H1 (cell line): ENCODE results near the gene RPS19. TPM values are rescaled to one million over a fixed set of nuclear protein-coding genes. Genes with fewer than 3 reads are reported as not detected.
A peak's percentile ranks its signal among the peaks of the same experiment; 100 is the strongest.

Source experiments
- CTCF ChIA-PET: fragments of 300-600 bp; sonication (Branson Sonifier 250); formaldehyde crosslinking; loops from one replicate; lab custom pipeline; 2021; ENCODE audit not compliant: partially characterized antibody; lab: Charles Lee
- POLR2A ChIA-PET: fragments of 300-600 bp; sonication (Branson Sonifier 250); formaldehyde crosslinking; loops from one replicate; lab custom pipeline; 2021; ENCODE audit warnings: inconsistent platforms; ENCODE audit not compliant: partially characterized antibody; lab: Charles Lee
- DNase-seq, 2 experiments: peaks; one replicate each; pipeline versions ENCODE4 v3.0.0 to v3.0.0-alpha.2; 2010 to 2022; ENCODE audit warnings: low spot score in 2 of 2, low read depth in 1 of 2, mixed read lengths in 1 of 2
- FAIRE-seq: peaks from 2 replicates; lab custom pipeline; 2011; peaks lifted over from hg19 to GRCh38; lab: Jason Lieb, UNC
- H2AFZ ChIP-seq: 2 replicates; pipeline ENCODE4 v1.8.1; 2012; ENCODE audit warnings: low read length, inconsistent platforms
- H2AK5ac ChIP-seq: 2 replicates; pipeline ENCODE4 v1.6.1; 2013; ENCODE audit warnings: low read depth, low read length
- H2BK120ac ChIP-seq: replicated peaks from 2 replicates; pipeline ENCODE3; 2013; ENCODE audit warnings: low read depth, low read length, inconsistent platforms
- H2BK12ac ChIP-seq: 2 replicates; pipeline ENCODE4 v1.6.1; 2013; ENCODE audit warnings: low read depth, low read length
- H2BK15ac ChIP-seq: 2 replicates; pipeline ENCODE4 v1.6.1; 2013; ENCODE audit warnings: low read length
- H2BK20ac ChIP-seq: 2 replicates; pipeline ENCODE4 v1.6.1; 2013; ENCODE audit warnings: low read length
- H2BK5ac ChIP-seq: 2 replicates; pipeline ENCODE4 v1.6.1; 2013; ENCODE audit warnings: low read depth, low read length
- H3K14ac ChIP-seq: 2 replicates; pipeline ENCODE4 v1.6.1; 2013; ENCODE audit warnings: inconsistent platforms; ENCODE audit not compliant: insufficient read length
- H3K18ac ChIP-seq: 2 replicates; pipeline ENCODE4 v1.6.1; 2013; ENCODE audit warnings: low read length; ENCODE audit errors: extremely low read depth
- H3K23ac ChIP-seq: 2 replicates; pipeline ENCODE4 v1.6.1; 2013; ENCODE audit warnings: inconsistent platforms; ENCODE audit not compliant: insufficient read length
- H3K23me2 ChIP-seq: 2 replicates; pipeline ENCODE4 v1.6.1; 2013; ENCODE audit warnings: low read depth, low read length
- H3K27ac ChIP-seq: 2 replicates; pipeline ENCODE4 v1.6.1; 2011; ENCODE audit warnings: low read depth, low read length, inconsistent platforms
- H3K27me3 ChIP-seq, 4 experiments: replicated peaks in 1 of 4; 1 replicate in 1 of 4; 2 replicates in 3 of 4; pipeline versions ENCODE4 v1.6.1 to v1.8.1; 2011 to 2013; ENCODE audit warnings: low read length in 3 of 4, mild to moderate bottlenecking in 3 of 4, inconsistent platforms in 2 of 4, mixed read lengths in 2 of 4, moderate library complexity in 1 of 4; ENCODE audit not compliant: control insufficient read depth in 3 of 4, insufficient read depth in 3 of 4; ENCODE audit errors: extremely low read depth in 1 of 4
- H3K36me3 ChIP-seq, 4 experiments: 2 replicates each; pipeline versions ENCODE4 v1.6.1 to v1.8.1; 2011 to 2013; ENCODE audit warnings: mild to moderate bottlenecking in 4 of 4, low read length in 3 of 4, moderate library complexity in 2 of 4, control low read depth in 1 of 4, inconsistent platforms in 1 of 4; ENCODE audit not compliant: insufficient read depth in 4 of 4, control insufficient read depth in 2 of 4
- H3K4ac ChIP-seq: replicated peaks from 2 replicates; pipeline ENCODE3; 2013; ENCODE audit warnings: low read length, low read depth, mixed read lengths, inconsistent platforms; ENCODE audit not compliant: insufficient read length
- H3K4me1 ChIP-seq, 4 experiments: replicated peaks in 1 of 4; 1 replicate in 1 of 4; 2 replicates in 3 of 4; pipeline versions ENCODE4 v1.6.1 to v1.8.1; 2011 to 2013; ENCODE audit warnings: low read length in 3 of 4, inconsistent platforms in 2 of 4, mixed read lengths in 1 of 4; ENCODE audit not compliant: insufficient read depth in 4 of 4, control insufficient read depth in 3 of 4
- H3K4me2 ChIP-seq, 2 experiments: 2 replicates each; pipeline versions ENCODE4 v1.6.1 to v1.8.1; 2011 to 2013; ENCODE audit warnings: low read depth in 2 of 2, low read length in 2 of 2, control low read depth in 1 of 2, inconsistent platforms in 1 of 2, mild to moderate bottlenecking in 1 of 2; ENCODE audit not compliant: insufficient read depth in 1 of 2
- H3K4me3 ChIP-seq, 4 experiments: fragments of 200-600, 300-600 bp in 1 of 4; sonication (generic), shearing (Covaris generic), sonication (Bioruptor Twin) in 1 of 4; 2 replicates each; pipeline versions ENCODE4 v1.5.1 to v1.8.1; 2011 to 2016; ENCODE audit warnings: low read length in 4 of 4, low read depth in 3 of 4, control low read depth in 2 of 4, inconsistent platforms in 2 of 4, mild to moderate bottlenecking in 2 of 4, mixed read lengths in 1 of 4, moderate library complexity in 1 of 4; ENCODE audit not compliant: insufficient read depth in 2 of 4; ENCODE audit errors: extremely low read depth in 1 of 4
- H3K56ac ChIP-seq: replicated peaks from 2 replicates; pipeline ENCODE3; 2013; ENCODE audit warnings: low read depth, mild to moderate bottlenecking, mixed read lengths, low read length, inconsistent platforms; ENCODE audit not compliant: insufficient read length
- H3K79me1 ChIP-seq: 2 replicates; pipeline ENCODE4 v1.6.1; 2013; ENCODE audit warnings: low read depth, low read length, control low read depth
- H3K79me2 ChIP-seq, 2 experiments: 2 replicates each; pipeline versions ENCODE4 v1.6.1 to v1.8.1; 2012 to 2013; ENCODE audit warnings: low read length in 2 of 2, mild to moderate bottlenecking in 2 of 2, inconsistent platforms in 1 of 2; ENCODE audit not compliant: insufficient read depth in 2 of 2, control insufficient read depth in 1 of 2
- H3K9ac ChIP-seq, 4 experiments: replicated peaks in 1 of 4; 1 replicate in 1 of 4; 2 replicates in 3 of 4; pipeline versions ENCODE4 v1.6.1 to v1.8.1; 2011 to 2013; ENCODE audit warnings: low read depth in 3 of 4, low read length in 3 of 4, control low read depth in 2 of 4, mild to moderate bottlenecking in 2 of 4, moderate library complexity in 2 of 4, inconsistent platforms in 1 of 4; ENCODE audit errors: extremely low read depth in 1 of 4
- H3K9me3 ChIP-seq, 2 experiments: 2 replicates each; pipeline versions ENCODE4 v1.6.1 to v1.8.1; 2012 to 2013; ENCODE audit warnings: mild to moderate bottlenecking in 2 of 2, moderate library complexity in 2 of 2, control low read depth in 1 of 2, inconsistent platforms in 1 of 2, low read depth in 1 of 2, low read length in 1 of 2, mixed read lengths in 1 of 2; ENCODE audit not compliant: insufficient read depth in 2 of 2
- H4K20me1 ChIP-seq, 2 experiments: replicated peaks in 1 of 2; 2 replicates each; pipeline versions ENCODE3 to v1.8.1; 2011 to 2013; ENCODE audit warnings: inconsistent platforms in 2 of 2, low read length in 2 of 2, mild to moderate bottlenecking in 1 of 2; ENCODE audit not compliant: insufficient read depth in 2 of 2, control insufficient read depth in 1 of 2
- H4K5ac ChIP-seq: 2 replicates; pipeline ENCODE4 v1.6.1; 2013; ENCODE audit warnings: low read length, low read depth, mixed read lengths, inconsistent platforms; ENCODE audit not compliant: insufficient read length
- H4K8ac ChIP-seq: 2 replicates; pipeline ENCODE4 v1.8.0; 2013; ENCODE audit warnings: mild to moderate bottlenecking, moderate library complexity, low read length, inconsistent platforms; ENCODE audit not compliant: insufficient read depth; ENCODE audit errors: extremely low read depth
- H4K91ac ChIP-seq: replicated peaks from 2 replicates; pipeline ENCODE3; 2013; ENCODE audit warnings: low read length, mixed read lengths, inconsistent platforms; ENCODE audit not compliant: insufficient read length
- CEBPB ChIP-seq: IDR thresholded peaks from 2 replicates; pipeline ENCODE4 v1.6.1; 2012; ENCODE audit warnings: low read depth, low read length
- EP300 ChIP-seq, 2 experiments: IDR thresholded peaks; 1 replicate in 1 of 2; 2 replicates in 1 of 2; pipeline ENCODE4 v1.6.1; 2011 to 2012; ENCODE audit warnings: low read depth in 2 of 2, low read length in 2 of 2, mild to moderate bottlenecking in 2 of 2, borderline replicate concordance in 1 of 2, inconsistent platforms in 1 of 2, moderate library complexity in 1 of 2
- TAF1 ChIP-seq: IDR thresholded peaks from 2 replicates; pipeline ENCODE4 v1.6.1; 2011; ENCODE audit warnings: mild to moderate bottlenecking, low read depth, low read length
- WGBS, 2 experiments: shearing (Covaris generic) in 1 of 2; methylation state at CpG; one replicate each; pipeline versions ENCODE4 v1.1.6 to v1.1.7; 2013 to 2015; ENCODE audit warnings: low lambda C conversion rate in 2 of 2, mixed read lengths in 2 of 2, inconsistent platforms in 1 of 2, low coverage in 1 of 2, missing lambda C conversion rate in 1 of 2; ENCODE audit not compliant: insufficient replicate concordance in 2 of 2, insufficient coverage in 1 of 2, insufficient read length in 1 of 2; ENCODE audit errors: extremely low coverage in 1 of 2, missing lambda C conversion rate in 1 of 2; 5-methylcytosine and 5-hydroxymethylcytosine counted together
- polyA plus RNA-seq, 7 experiments: library from polyadenylated mRNA; depleted of rRNA in 3 of 7; stranded (reverse) in 5 of 7; unstranded in 2 of 7; fragments of >200 nt in 5 of 7; fragments of 200-250 nt in 2 of 7; gene quantifications; 1 replicate in 5 of 7; 2 replicates in 1 of 7; 4 replicates in 1 of 7; pipeline versions ENCODE4 v1.2.1 to v1.2.3, GENCODE V29; 2011 to 2013; ENCODE audit warnings: missing spikeins in 2 of 7, mixed read lengths in 2 of 7
- total RNA-seq: library from RNA; stranded (reverse); fragmentation: NEBNext Ultra II Directional; extraction: Animal tissue kit (Norgen Biotek cat#: 25700); gene quantifications from 2 replicates; pipeline ENCODE4 v1.2.1, GENCODE V29; 2021

RPS19 gene
- total and polyA plus RNA-seq, 2 of the 8 experiments (the other 6 are each of a cell fraction or from before 2014, with no cell fraction given), result 2,817 to 5,751 TPM

DNA sequence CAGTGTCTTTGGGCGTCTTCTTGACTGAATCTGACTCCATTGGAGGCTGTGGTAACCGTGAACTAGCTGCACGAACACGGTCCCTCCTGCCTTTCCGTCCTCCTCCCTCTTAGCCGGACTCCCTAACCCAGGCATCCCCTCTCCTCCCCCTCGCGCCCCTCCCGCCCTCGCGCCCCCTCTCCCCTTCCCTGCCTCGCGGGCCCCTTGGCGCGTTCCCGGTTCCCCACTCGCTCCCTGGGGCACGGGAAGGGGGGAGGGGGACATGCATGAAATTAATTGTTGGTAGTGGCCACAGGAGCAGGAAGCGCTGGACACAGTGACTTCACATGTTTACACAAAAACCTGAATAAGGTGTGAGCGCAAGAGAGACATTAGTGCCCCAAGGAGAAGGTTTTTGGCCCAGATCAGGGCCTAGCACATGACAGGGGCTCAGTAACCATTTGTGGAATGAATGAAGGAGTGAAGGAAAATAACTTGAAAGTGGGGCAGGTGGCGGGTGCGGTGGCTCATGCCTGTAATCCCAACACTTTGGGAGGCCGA, 14.9 kb upstream of the RPS19 start:
- Histone ChIP-seq H3K4me3 (no peak overlapping the region), H4K91ac (no peak overlapping the region), H3K27me3 (no peaks in the 10 kb centered on the region; a peak in 1 of 7 replicates), H2BK5ac (no peak overlapping the region), H2BK15ac (no peak overlapping the region), H3K23ac (no peak overlapping the region), H3K56ac (no peak overlapping the region), H4K20me1 (no peaks in the 10 kb centered on the region), H4K5ac (no peak overlapping the region), H2BK120ac (no peak overlapping the region), H2BK20ac (no peak overlapping the region), H3K4me1 (no peaks in the 10 kb centered on the region; a peak in 1 of 7 replicates), H3K4me2 (no peak overlapping the region), H3K23me2 (no peaks in the 10 kb centered on the region), H4K8ac (no peak overlapping the region; the same call in 1 of the 2 replicates), H3K4ac (no peak overlapping the region), H3K9ac (no peak overlapping the region), H2BK12ac (no peak overlapping the region), H3K27ac (no peak overlapping the region), H2AFZ (no peak overlapping the region), H3K14ac (no peak overlapping the region), H3K36me3 (no peaks in the 10 kb centered on the region), H3K79me1 (no peaks in the 10 kb centered on the region), H3K9me3 (peaks cover 2 to 30% of the 10 kb centered on the region in 2 experiments; a peak in 3 of 4 replicates), H3K18ac (no peak overlapping the region), H3K79me2 (no peaks in the 10 kb centered on the region), H2AK5ac (0 out of 2 replicates have a peak overlapping the region, but pooled peaks have one; percentile 65)
- FAIRE-seq (no peak), DNase-seq (no peak)
- WGBS, 2 experiments, result 92% methylated on average over 12 of the region's 23 CpGs; no CpG with 5 or more reads in 1 of the 2 experiments
- CTCF ChIA-PET, result no interaction called here
- POLR2A ChIA-PET, result no interaction called here
- TF ChIP-seq CEBPB (no peak), TAF1 (no peak), EP300 (IDR thresholded peaks at IDR 0.05; ENCODE audit: borderline replicate concordance in 1 of 2, low read depth in 2 of 2, low read length in 2 of 2) (no peak)
